GM13977 (cell line): ENCODE data around the gene MKKS.

Experiments
- DNase-seq: peaks from one replicate; pipeline ENCODE4 v3.0.0; 2012; ENCODE audit warnings: low spot score
- CTCF ChIP-seq: IDR thresholded peaks from 2 replicates; pipeline ENCODE4 v1.5.1; 2012; ENCODE audit warnings: mild to moderate bottlenecking, control low read depth; ENCODE audit not compliant: insufficient read depth; ENCODE audit errors: extremely low read depth, missing control alignments
- in situ Hi-C: fragments of 300-500 bp; cut with MboI; formaldehyde crosslinking; loops from one replicate; pipeline ENCODE4 v1.12.0; 2022; ENCODE audit warnings: low sequenced_read_pairs, low pct_unique_long_range_greater_than_20kb, mixed read lengths, inconsistent platforms; ENCODE audit not compliant: unreplicated experiment

Gene MKKS

GRCh38 chr20:10369723-10370090 is 64.3 kb downstream of the MKKS start:
- in situ Hi-C loops, result no loop called here
- no peak for TF ChIP-seq CTCF
- no peak for DNase-seq

GRCh38 chr20:10368702-10369041 is 65.3 kb downstream of the MKKS start:
- DNase-seq, result no peak
- no peak for TF ChIP-seq CTCF
- in situ Hi-C loops, result no loop called here

GRCh38 chr20:10367943-10368701 is 65.9 kb downstream of the MKKS start:
- in situ Hi-C loops, result no loop called here
- no peak for TF ChIP-seq CTCF
- no peak for DNase-seq

GRCh38 chr20:10367693-10367942 is 66.4 kb downstream of the MKKS start:
- in situ Hi-C loops, result no loop called here
- no peak for DNase-seq
- TF ChIP-seq CTCF, result no peak

GRCh38 chr20:10366898-10367692 is 66.9 kb downstream of the MKKS start:
- no peak for DNase-seq
- no peak for TF ChIP-seq CTCF
- in situ Hi-C loops, result no loop called here

- no peak for DNase-seq
- no peak for TF ChIP-seq CTCF
- in situ Hi-C loops, result no loop called here
Measured at GRCh38 chr20:10362674-10363073, 71.3 kb downstream of the MKKS start.
